ENCODE data around the gene ABCB1. TPM values are rescaled to one million over a fixed set of nuclear protein-coding genes. Genes with fewer than 3 reads are reported as not detected.

ABCB1 gene
- total and polyA plus RNA-seq, 2 donors (not counting 3 experiments of a cell fraction or from before 2014, with no cell fraction given): 7.1 to 7.5 TPM

- H3K27me3 ChIP-seq (ENCODE audit: control insufficient read depth in 2 of 2, insufficient read depth in 2 of 2, low read length in 2 of 2): peaks cover 0 to 2% of the 10 kb centered on the region in 2 experiments
- intact Hi-C loops (cut with micrococcal nuclease): no loop called here
- H3K79me2 ChIP-seq (ENCODE audit: control insufficient read depth, insufficient read depth, low read length): no peaks in the 10 kb centered on the region
Observed at GRCh38 chr7:87575521-87575920, 25.2 kb downstream of the ABCB1 start.

More at GRCh38 chr7:87575521-87575920, 25.2 kb downstream of the ABCB1 start:
- dilution Hi-C loops (cut with MboI; ENCODE audit: extremely low pct_ligation_motif_present, low sequenced_read_pairs): no loop called here
- Histone ChIP-seq H3K4me1 (ENCODE audit: control insufficient read depth, extremely low read depth, insufficient read depth, low read length) (no peaks in the 10 kb centered on the region), H4K20me1 (replicated peaks; ENCODE audit: control insufficient read depth, extremely low read depth, insufficient read depth, low read length) (no peaks in the 10 kb centered on the region), H3K4me3 (replicated peaks in 1 of 3; ENCODE audit: insufficient read depth in 1 of 3, low read depth in 1 of 3, low read length in 3 of 3) (no peak overlapping the region), H3K4me2 (ENCODE audit: insufficient read depth, low read length) (no peak overlapping the region), H3K9me1 (replicated peaks; ENCODE audit: control insufficient read depth, extremely low read depth, insufficient read depth, low read length) (no peaks in the 10 kb centered on the region), H3K9ac (replicated peaks; ENCODE audit: extremely low read depth, insufficient read depth, low read length) (no peak overlapping the region), H3K36me3 (ENCODE audit: control insufficient read depth in 2 of 2, extremely low read depth in 1 of 2, insufficient read depth in 2 of 2, low read length in 2 of 2) (no peaks in the 10 kb centered on the region), H3K9me3 (replicated peaks; ENCODE audit: control insufficient read depth, insufficient read depth, low read length) (no peaks in the 10 kb centered on the region), H3K27ac (ENCODE audit: insufficient read depth, low read depth, low read length) (no peak overlapping the region), H2AFZ (ENCODE audit: low read depth, low read length) (no peak overlapping the region)
- FAIRE-seq (no peak), DNase-seq (ENCODE audit: low read depth, low spot score) (no peak)
- TF ChIP-seq JUN (IDR thresholded peaks at IDR 0.05; ENCODE audit: borderline replicate concordance, insufficient read depth, insufficient read length, low read depth) (no peak), GATA2 (IDR thresholded peaks at IDR 0.05; ENCODE audit: insufficient read depth, insufficient read length, low read depth, low read length) (no peak), CTCF (IDR thresholded peaks at IDR 0.05; ENCODE audit: extremely low read depth in 1 of 2, insufficient read depth in 1 of 2, low read depth in 1 of 2, low read length in 2 of 2) (no peak), MYC (IDR thresholded peaks at IDR 0.05; ENCODE audit: low read depth, low read length) (no peak), POLR2A (IDR thresholded peaks at IDR 0.05; ENCODE audit: low read depth, low read length) (no peak), FOS (IDR thresholded peaks at IDR 0.05; ENCODE audit: borderline replicate concordance, insufficient read depth, low read length) (no peak), EZH2 (IDR thresholded peaks at IDR 0.05; ENCODE audit: borderline replicate concordance, low read depth, low read length, severe bottlenecking) (no peak), MAX (IDR thresholded peaks at IDR 0.05; ENCODE audit: insufficient read depth, insufficient read length) (no peak), POLR2AphosphoS5 (IDR thresholded peaks at IDR 0.05; ENCODE audit: insufficient read depth, low read depth, low read length) (no peak)
- ChIA-PET POLR2A (no interaction called here), CTCF (no interaction called here)
- BruUV-seq (replicated peaks): no TSS peak
